ENCODE data around the gene CD177. TPM values are rescaled to one million over a fixed set of nuclear protein-coding genes. Genes with fewer than 3 reads are reported as not detected.
"Not testable (repeated sequence)": the region's sequence is repeated elsewhere in the genome, so short reads cannot be mapped to it uniquely, and the experiment has no call there.

Gene CD177
- total RNA-seq, 1 donor from 2014 or later: not detected

DNA sequence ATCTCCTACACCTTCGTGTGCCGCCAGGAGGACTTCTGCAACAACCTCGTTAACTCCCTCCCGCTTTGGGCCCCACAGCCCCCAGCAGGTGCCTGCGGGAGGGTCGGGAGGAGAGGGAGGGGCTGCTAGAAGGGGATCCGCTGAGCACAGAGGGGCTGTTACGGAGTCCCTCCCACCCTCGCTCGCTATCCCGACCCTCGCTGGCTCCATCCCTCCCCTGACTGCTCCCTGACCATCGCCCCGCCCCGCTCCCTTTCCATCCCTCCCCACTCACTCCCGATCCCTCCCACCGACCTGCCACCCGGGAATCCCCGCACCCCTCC is 780 bp downstream of the CD177 start:
- TF ChIP-seq, protein P1, sequence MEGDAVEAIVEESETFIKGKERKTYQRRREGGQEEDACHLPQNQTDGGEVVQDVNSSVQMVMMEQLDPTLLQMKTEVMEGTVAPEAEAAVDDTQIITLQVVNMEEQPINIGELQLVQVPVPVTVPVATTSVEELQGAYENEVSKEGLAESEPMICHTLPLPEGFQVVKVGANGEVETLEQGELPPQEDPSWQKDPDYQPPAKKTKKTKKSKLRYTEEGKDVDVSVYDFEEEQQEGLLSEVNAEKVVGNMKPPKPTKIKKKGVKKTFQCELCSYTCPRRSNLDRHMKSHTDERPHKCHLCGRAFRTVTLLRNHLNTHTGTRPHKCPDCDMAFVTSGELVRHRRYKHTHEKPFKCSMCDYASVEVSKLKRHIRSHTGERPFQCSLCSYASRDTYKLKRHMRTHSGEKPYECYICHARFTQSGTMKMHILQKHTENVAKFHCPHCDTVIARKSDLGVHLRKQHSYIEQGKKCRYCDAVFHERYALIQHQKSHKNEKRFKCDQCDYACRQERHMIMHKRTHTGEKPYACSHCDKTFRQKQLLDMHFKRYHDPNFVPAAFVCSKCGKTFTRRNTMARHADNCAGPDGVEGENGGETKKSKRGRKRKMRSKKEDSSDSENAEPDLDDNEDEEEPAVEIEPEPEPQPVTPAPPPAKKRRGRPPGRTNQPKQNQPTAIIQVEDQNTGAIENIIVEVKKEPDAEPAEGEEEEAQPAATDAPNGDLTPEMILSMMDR (conservative IDR thresholded peaks at IDR 0.05): no peak
- peaks cover 25% of the 10 kb centered on the region for H3K27me3 Mint-ChIP-seq
- no peaks in the 10 kb centered on the region for H3K9me3 Mint-ChIP-seq
- DNase-seq (ENCODE audit: extremely low spot score, unreplicated experiment): no peak
- H3K36me3 Mint-ChIP-seq: no peaks in the 10 kb centered on the region
- H3K27ac Mint-ChIP-seq: no peak overlapping the region
- H3K4me3 Mint-ChIP-seq: peak overlapping the region; percentile 44
- no peaks in the 10 kb centered on the region for H3K4me1 Mint-ChIP-seq (ENCODE audit: unreplicated experiment)

DNA sequence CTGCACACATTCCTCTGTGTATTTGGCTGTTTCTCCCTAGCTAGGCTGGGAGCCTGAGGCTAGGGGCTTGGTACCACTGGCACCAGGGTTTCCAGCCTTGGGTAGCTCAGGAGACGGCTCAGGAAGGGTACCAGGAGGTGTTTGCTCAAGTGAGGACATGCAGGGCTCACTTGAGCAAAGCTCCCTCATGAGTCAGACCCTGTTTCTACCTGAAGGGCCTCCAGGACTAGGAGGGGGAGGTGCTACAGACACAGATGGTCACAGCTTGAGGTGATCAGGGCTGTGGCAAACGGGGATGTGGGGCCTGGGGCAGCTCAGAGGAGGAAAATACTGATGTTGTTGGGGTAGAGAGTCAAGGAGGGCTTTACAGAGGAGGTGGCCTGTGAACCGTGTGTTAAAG is 3.3 kb downstream of the CD177 start:
- DNase-seq (ENCODE audit: extremely low spot score, unreplicated experiment); H3K36me3 Mint-ChIP-seq; H3K9me3 Mint-ChIP-seq; H3K4me3 Mint-ChIP-seq; H3K4me1 Mint-ChIP-seq (ENCODE audit: unreplicated experiment); H3K27ac Mint-ChIP-seq: not testable (repeated sequence)
- peaks cover 25% of the 10 kb centered on the region for H3K27me3 Mint-ChIP-seq

DNA sequence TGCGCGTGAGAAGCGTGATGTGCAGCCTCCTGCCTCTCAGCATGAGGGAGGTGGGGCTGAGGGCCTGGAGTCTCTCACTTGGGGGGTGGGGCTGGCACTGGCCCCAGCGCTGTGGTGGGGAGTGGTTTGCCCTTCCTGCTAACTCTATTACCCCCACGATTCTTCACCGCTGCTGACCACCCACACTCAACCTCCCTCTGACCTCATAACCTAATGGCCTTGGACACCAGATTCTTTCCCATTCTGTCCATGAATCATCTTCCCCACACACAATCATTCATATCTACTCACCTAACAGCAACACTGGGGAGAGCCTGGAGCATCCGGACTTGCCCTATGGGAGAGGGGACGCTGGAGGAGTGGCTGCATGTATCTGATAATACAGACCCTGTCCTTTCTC is 8.7 kb downstream of the CD177 start:
- DNase-seq (ENCODE audit: extremely low spot score, unreplicated experiment): no peak
- peaks cover 6% of the 10 kb centered on the region for H3K27me3 Mint-ChIP-seq
- no peaks in the 10 kb centered on the region for H3K4me1 Mint-ChIP-seq (ENCODE audit: unreplicated experiment)
- H3K9me3 Mint-ChIP-seq: no peaks in the 10 kb centered on the region
- H3K4me3 Mint-ChIP-seq: no peak overlapping the region
- no peaks in the 10 kb centered on the region for H3K36me3 Mint-ChIP-seq
- TF ChIP-seq, protein P1 (conservative IDR thresholded peaks at IDR 0.05): no peak
- no peak overlapping the region for H3K27ac Mint-ChIP-seq

DNA sequence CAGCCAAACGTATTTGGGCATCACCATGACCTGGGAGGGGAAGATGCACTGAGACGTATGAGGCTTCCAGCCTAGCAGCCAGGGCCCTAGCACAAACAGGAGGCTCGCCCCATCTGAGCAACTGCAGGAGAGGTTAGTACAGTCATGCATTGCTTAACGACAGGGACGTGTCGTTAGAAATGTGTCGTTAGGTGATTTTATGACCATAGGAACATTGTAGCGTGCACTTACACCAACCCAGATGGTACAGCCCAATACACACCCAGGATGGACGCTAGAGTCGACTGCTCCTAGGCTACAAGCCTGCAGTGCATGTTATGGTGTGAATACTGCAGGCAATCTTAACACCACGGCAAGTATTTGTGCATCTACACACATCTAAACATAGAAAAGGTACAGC is 9.3 kb downstream of the CD177 start:
- DNase-seq (ENCODE audit: extremely low spot score, unreplicated experiment): no peak
- Mint-ChIP-seq H3K9me3 (no peaks in the 10 kb centered on the region), H3K4me1 (ENCODE audit: unreplicated experiment) (no peaks in the 10 kb centered on the region), H3K27me3 (peaks cover 8% of the 10 kb centered on the region), H3K27ac (no peak overlapping the region), H3K4me3 (no peak overlapping the region), H3K36me3 (no peaks in the 10 kb centered on the region)
- TF ChIP-seq, protein P1 (conservative IDR thresholded peaks at IDR 0.05): no peak

DNA sequence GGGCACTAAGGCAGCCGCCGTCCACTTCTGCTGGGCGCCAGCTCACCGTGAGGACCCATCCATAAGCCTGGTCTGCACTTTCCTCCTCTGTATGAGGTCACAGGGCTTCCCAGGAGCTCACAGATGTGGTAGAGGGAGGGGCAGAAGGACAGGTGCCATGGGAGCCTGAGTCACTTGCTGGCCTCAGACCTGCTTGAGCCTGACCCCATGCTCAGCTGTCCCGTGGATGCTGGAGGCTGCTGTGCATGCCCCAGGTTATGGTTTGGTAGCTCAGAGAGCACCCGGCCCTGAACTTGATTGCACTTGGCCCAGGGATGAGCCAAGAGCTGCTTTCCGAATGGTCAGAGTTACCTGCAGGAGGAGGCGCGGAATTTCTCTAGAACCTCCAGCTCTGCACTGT is 12.2 kb downstream of the CD177 start:
- H3K9me3 Mint-ChIP-seq; DNase-seq (ENCODE audit: extremely low spot score, unreplicated experiment); H3K36me3 Mint-ChIP-seq; H3K4me1 Mint-ChIP-seq (ENCODE audit: unreplicated experiment); H3K4me3 Mint-ChIP-seq; H3K27ac Mint-ChIP-seq: not testable (repeated sequence)
- peaks cover 11% of the 10 kb centered on the region for H3K27me3 Mint-ChIP-seq

DNA sequence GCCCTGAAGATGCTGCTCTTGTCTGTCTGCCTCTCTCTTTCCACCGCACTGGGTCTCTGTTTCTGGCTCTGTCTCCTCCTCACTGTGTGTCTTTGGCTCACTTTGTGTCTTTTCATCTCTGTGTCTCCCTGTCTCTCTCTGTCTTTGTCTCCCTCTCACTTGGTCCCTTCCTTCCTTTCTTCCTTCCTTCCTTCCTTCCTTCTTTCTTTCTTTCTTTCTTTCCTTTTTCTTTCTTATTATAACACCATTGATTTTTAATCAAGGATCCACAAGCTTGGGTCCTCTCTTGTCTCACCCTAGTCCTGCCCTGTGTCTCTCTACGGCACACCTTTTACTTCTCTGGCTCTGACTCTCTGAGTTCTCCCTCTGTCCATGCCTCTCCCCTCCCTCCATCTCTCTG is 14.3 kb downstream of the CD177 start:
- H3K9me3 Mint-ChIP-seq: no peaks in the 10 kb centered on the region
- H3K4me1 Mint-ChIP-seq (ENCODE audit: unreplicated experiment): no peaks in the 10 kb centered on the region
- TF ChIP-seq, protein P1 (conservative IDR thresholded peaks at IDR 0.05): no peak
- H3K27me3 Mint-ChIP-seq: peaks cover 8% of the 10 kb centered on the region
- H3K27ac Mint-ChIP-seq: no peak overlapping the region
- no peaks in the 10 kb centered on the region for H3K36me3 Mint-ChIP-seq
- DNase-seq (ENCODE audit: extremely low spot score, unreplicated experiment): no peak
- H3K4me3 Mint-ChIP-seq: no peak overlapping the region

DNA sequence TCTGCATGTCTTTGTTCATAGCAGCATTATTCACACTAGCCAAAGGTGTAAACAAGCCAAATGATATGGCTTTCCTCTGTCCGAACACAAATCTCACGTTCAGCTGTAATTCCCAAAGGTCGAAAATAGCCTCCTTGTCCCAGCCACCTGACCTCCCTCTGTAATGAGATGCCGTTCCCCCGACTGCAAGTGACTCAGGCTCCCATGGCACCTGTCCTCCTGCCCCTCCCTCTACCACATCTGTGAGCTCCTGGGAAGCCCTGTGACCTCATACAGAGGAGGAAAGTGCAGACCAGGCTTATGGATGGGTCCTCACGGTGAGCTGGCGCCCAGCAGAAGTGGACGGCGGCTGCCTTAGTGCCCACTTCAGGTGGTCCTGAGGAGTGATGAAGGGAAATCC is 15.4 kb downstream of the CD177 start:
- H3K4me1 Mint-ChIP-seq (ENCODE audit: unreplicated experiment); H3K9me3 Mint-ChIP-seq; DNase-seq (ENCODE audit: extremely low spot score, unreplicated experiment); H3K36me3 Mint-ChIP-seq; H3K27ac Mint-ChIP-seq; H3K27me3 Mint-ChIP-seq; H3K4me3 Mint-ChIP-seq: not testable (repeated sequence)
